ENCODE results near the gene GPRC5C.
A peak's percentile ranks its signal among the peaks of the same experiment; 100 is the strongest.

The GPRC5C gene

DNA sequence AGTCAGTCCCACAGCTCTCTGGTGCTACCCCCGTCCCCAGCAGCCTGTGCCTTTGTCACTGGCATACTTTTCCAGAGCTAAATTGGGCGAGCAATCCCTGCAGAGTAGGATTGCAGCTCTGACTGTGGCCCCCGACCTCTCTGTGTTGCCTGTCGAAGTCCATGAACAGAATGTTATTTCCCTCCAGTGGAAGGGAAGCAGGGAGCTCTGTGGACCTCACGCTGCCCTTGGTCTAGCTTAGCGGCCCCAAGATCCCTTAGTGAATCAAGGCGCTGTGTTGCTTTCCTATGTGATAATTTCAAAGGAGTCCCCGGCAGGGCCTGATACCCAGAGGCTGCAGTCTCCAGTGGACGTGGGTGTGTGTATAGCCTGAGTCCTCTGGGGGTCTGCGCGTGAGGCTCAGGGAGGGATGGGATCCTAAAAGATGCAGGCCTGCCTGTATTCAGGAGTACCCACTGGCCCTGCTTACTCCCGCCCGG, 19.1 kb downstream of the GPRC5C start:
- H3K27ac ChIP-seq, result no peak overlapping the region
- TF ChIP-seq, protein P1, sequence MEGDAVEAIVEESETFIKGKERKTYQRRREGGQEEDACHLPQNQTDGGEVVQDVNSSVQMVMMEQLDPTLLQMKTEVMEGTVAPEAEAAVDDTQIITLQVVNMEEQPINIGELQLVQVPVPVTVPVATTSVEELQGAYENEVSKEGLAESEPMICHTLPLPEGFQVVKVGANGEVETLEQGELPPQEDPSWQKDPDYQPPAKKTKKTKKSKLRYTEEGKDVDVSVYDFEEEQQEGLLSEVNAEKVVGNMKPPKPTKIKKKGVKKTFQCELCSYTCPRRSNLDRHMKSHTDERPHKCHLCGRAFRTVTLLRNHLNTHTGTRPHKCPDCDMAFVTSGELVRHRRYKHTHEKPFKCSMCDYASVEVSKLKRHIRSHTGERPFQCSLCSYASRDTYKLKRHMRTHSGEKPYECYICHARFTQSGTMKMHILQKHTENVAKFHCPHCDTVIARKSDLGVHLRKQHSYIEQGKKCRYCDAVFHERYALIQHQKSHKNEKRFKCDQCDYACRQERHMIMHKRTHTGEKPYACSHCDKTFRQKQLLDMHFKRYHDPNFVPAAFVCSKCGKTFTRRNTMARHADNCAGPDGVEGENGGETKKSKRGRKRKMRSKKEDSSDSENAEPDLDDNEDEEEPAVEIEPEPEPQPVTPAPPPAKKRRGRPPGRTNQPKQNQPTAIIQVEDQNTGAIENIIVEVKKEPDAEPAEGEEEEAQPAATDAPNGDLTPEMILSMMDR (conservative IDR thresholded peaks at IDR 0.05), result no peak
- TF ChIP-seq ZFX (IDR thresholded peaks at IDR 0.05), result no peak

DNA sequence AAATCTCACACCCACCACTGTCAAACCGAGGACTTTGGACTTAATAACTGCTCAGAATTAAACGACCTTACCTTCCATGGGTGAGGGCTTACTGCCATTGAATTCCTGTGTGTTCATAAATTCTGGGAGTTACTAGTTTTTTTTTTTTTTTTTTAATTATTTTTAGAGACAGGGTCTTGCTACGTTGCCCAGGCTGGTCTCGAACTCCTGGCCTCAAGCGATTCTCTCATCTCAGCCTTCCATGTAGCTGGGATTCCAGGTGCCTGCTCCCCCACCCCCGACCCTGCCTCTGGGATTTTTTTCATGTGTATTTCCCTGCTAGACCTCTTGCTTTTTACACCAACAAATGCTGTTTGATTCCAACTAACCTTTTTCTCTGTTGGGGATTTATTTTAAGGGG, 19.7 kb downstream of the GPRC5C start:
- H3K27ac ChIP-seq, result no peak overlapping the region

DNA sequence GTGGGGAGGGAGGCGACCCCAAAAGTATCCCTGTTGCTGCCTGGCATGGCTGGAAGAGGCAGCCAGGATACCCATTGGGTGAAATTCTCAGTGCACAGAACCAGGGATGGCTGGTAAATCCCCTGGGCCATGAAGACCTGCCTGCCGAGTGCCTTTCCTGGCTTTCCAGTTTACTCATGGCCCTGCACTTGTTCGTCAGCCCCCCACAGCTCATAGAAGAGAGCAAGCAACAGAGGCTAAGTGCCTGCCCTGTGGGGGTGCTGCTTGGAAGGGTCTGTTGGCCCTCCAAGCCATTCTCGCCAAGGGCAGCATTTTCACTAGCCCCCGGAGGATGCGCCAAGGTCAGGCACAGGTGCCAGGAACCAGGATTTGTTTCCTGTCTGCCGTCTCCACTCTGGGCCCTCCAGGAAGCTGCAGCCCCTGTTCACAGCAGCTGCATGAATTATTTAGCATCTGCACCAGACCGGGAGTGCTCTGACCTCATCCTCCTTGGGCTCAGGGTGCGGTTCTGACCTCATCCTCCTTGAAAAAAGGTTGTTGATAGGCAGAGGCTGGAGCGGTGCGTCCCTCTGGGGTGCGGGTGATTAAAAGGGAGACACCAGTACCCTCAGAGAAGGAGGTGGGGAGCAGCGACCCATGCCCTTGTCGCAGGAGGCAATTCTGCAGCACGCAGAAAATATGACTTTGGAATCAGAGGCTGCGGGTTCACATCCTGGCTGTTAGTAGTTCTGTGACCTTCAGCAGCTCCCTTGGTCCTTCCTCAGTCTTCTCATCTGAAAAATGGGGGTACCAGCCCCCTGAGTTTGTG, 20.3 kb downstream of the GPRC5C start:
- no peak overlapping the region for H3K27ac ChIP-seq
- TF ChIP-seq, protein P1 (conservative IDR thresholded peaks at IDR 0.05), result no peak
- TF ChIP-seq ZFX (IDR thresholded peaks at IDR 0.05), result no peak

More for the DNA sequence above, 19.7 kb downstream of the GPRC5C start:
- TF ChIP-seq, protein P1 (conservative IDR thresholded peaks at IDR 0.05), result no peak
- no peak for TF ChIP-seq ZFX (IDR thresholded peaks at IDR 0.05)

DNA sequence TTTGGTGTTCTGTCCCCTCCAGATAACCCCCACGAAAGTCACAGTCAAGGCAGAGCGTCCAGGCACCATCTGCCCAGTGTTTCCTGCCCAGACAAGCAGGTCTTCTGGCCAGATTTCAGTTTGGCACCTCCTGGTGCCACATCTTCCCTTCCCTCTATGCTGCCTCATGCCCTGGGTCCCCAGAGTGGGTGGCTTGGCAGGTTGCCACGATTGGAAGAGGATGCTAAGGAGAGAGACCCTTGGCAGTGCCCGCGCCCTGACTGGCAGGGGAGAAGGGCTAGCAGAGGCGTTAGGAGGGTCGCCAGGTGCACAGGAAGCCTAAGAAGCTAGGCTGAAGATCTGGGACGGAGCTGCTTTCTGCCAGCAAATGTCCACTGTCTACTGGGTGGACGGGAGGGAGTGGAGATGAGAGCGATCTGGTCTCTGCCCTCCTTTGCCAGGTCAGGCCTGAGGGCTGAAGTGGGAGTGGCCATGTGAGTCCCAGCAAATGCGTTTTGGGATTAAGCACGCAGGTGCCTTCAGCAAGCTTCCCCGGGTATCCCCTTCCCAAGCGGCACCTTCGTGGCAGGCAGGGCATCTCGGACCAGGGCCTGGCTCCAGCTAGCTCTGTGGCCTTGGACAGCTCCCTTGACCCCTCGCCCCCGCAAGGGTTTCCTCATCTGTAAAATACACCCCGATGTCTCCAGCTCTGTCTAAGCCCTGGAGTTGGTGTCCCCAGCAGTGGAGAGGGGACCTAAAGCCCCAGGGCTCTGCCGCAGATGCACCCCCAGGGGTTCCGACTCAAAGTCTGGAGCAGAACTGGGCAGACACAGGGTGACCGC, 21.2 kb downstream of the GPRC5C start:
- TF ChIP-seq, protein P1 (conservative IDR thresholded peaks at IDR 0.05), result no peak
- TF ChIP-seq ZFX (IDR thresholded peaks at IDR 0.05), result no peak
- H3K27ac ChIP-seq, result peak overlapping the region; percentile 73

DNA sequence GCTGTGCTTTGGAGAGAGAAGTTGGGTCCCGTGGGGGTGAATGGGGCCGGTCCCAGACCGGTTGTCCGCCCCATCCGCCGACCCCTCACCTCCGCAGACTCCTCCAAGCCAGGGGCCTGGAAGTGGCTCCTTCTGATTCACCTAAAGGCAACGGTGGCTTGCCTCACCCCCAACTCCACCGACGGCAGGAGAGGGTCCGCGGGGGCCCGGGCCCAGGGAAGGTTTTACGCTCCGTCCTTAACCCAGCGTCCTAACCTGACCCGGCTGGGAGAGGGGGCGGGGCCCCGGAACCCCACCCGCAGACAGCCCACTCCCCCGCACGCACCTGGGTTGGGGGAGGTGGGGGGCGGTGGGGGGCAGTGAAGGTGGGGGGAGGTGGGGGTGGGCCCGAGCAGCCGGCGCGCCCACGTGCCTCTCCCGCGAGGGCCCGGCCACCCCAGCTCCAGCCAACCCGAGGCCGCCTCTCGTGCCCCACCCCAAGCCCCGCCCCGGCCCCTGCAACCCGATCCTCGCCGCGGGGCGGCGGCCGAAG, 21.8 kb downstream of the GPRC5C start:
- TF ChIP-seq, protein P1 (conservative IDR thresholded peaks at IDR 0.05), result no peak
- no peak for TF ChIP-seq ZFX (IDR thresholded peaks at IDR 0.05)
- peak overlapping the region; percentile 73 for H3K27ac ChIP-seq

DNA sequence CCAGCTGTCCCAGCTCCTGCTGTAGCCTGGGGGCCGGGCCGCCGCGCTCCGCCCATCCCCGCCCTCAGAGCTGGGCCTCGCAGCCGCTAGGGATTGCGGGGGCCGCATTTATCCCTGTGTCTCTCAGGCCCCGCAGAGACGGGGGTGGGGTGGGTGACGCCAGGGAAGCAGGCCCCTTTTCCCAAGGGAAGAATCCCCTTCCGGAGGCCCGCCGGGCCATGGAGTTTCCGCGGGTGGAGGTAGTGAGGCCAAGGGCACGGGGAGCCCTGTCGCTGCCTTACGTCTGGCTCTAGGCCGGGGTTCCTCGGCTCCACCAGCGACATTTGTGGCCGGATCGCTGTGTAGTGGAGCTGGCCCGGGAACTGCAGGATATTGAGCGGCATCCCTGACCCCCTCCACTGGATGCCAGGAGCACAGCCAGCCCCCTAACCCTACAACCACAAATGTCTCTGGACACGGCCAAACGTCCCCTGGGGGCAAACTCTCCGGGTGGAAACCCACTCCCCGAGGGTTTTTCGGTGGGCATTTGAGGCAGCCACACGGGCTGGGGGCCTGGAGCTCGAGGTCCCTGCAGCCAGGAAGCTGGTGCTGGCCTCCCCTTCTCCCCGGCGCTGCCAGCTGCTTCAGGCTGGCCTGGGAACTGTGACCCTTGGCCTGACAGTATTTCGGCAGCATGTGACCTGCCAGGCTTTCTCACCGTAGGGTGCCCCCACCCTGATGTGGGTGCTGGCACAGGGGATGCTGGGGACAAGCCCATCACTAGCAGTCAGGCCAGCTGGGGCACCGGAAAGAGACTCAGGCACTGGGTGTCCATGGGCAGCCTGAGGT, 22.5 kb downstream of the GPRC5C start:
- TF ChIP-seq, protein P1 (conservative IDR thresholded peaks at IDR 0.05), result no peak
- TF ChIP-seq ZFX (IDR thresholded peaks at IDR 0.05), result peak; percentile 47; the same call in 1 of the 2 replicates
- H3K27ac ChIP-seq, result peak overlapping the region; percentile 73
